T follicular helper cell (primary cell): ENCODE results near the gene ERC1.

Experiments used
- DNase-seq: peaks from one replicate; pipeline ENCODE4 v3.0.0-alpha.2; 2020; ENCODE audit warnings: low read depth

ERC1 gene

GRCh38 chr12:1533602-1534304 lies 542.7 kb downstream of the ERC1 start:
- no peak for DNase-seq

DNA sequence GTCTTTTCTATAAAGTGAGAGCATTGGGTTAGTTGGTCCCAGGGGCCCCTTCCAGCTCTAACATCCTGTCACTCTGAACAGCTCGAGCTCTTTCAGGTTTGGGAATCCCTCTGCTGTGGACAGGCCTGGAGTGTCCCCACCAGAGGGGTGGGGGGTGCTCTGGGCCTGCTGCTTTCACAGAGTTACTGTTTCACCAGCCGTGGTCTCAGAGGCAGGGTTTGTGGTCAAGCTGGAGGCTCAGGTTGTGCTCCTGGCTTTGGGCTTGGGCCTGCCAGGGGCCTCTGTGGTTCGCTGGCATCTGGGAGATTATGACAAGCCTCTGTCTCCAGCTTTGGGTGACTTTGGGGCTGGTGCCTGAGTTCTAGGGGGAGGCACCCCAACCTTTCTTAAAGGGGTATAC lies 543.7 kb downstream of the ERC1 start:
- no peak for DNase-seq

DNA sequence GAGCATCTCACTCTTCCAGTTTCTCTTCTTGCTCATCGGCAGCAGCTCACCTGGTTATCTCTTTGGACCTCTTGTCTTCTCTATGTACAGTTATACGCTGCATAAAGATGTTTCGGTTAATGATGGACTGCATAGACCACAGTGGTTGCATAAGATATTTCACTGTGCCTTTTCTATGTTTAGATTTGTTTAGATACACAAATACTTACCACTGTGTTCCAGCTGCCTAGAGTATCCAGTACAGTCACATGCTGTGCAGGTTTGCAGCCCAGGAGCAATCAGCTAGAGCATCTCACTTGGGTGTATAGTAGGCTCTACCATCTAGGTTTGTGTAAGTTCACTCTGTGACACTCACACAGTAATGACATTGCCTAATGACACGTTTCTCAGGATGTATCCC lies 545.8 kb downstream of the ERC1 start:
- no peak for DNase-seq

DNA sequence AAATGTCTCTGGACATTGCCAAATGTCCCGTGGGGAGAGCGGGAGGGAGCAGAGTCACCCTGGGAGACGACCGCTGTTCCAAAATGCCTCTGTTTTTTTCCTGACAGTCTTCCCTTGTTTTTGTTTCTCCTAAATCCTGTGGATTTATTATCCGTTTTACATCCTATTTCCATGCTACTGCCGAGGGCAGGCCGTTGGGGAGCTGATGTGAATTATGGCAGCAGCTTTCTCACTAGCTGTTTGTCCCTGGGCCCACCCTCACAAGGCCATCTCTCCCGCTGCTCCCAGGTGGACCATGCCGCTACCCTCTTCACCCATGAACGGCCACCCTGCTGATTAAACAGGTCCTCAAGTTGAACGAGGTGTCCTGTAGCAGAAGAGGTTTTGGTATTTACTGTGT lies 548.1 kb downstream of the ERC1 start:
- no peak for DNase-seq

- DNase-seq: no peak
These were observed 549.7 kb downstream of the ERC1 start for GRCh38 chr12:1540690-1541089.

GRCh38 chr12:1542599-1542998 lies 551.6 kb downstream of the ERC1 start:
- no peak for DNase-seq

GRCh38 chr12:1544996-1545700 lies 554.1 kb downstream of the ERC1 start:
- no peak for DNase-seq
